SK-N-SH (cell line): ENCODE measurements around the gene SLC25A21. TPM values are rescaled to one million over a fixed set of nuclear protein-coding genes. Genes with fewer than 3 reads are reported as not detected.

Experiments used
- CTCF ChIA-PET: fragments of 300-600, 350-600 bp; formaldehyde crosslinking; extraction: SDS; loops from one replicate; lab custom pipeline; 2021; lab: Yijun Ruan, JAX
- POLR2A ChIA-PET: fragments of 350-600 bp; sonication (Branson Sonifier 250); formaldehyde crosslinking; extraction: SDS; loops from one replicate; lab custom pipeline; 2020; ENCODE audit warnings: antibody characterized with exemption, inconsistent platforms; lab: Yijun Ruan, JAX
- DNase-seq: peaks from one replicate; pipeline ENCODE4 v3.0.0; 2012
- H2AFZ ChIP-seq: fragments of 200-600 bp; sonication (generic); 2 replicates; pipeline ENCODE4 v1.8.1; 2016; ENCODE audit warnings: antibody characterized with exemption, mild to moderate bottlenecking, low read depth
- H3F3A ChIP-seq: fragments of 200-600 bp; sonication (generic); replicated peaks from 2 replicates; pipeline ENCODE3; 2016; ENCODE audit warnings: antibody characterized with exemption, mild to moderate bottlenecking; ENCODE audit not compliant: insufficient read depth
- H3K27ac ChIP-seq, 2 experiments: fragments of 200-500 bp in 1 of 2; fragments of 200-600 bp in 1 of 2; sonication (Bioruptor generic) in 1 of 2; sonication (generic), shearing (Covaris generic) in 1 of 2; 2 replicates each; pipeline versions ENCODE4 v1.5.1 to v1.6.1; 2014 to 2016; ENCODE audit warnings: low read depth in 2 of 2, inconsistent platforms in 1 of 2, low read length in 1 of 2, mild to moderate bottlenecking in 1 of 2, mixed read lengths in 1 of 2
- H3K27me3 ChIP-seq: fragments of 200-600 bp; sonication (generic), shearing (Covaris generic); 2 replicates; pipeline ENCODE4 v1.6.1; 2016; ENCODE audit warnings: mixed run types; ENCODE audit not compliant: insufficient read depth
- H3K36me3 ChIP-seq, 2 experiments: fragments of 200-500 bp in 1 of 2; fragments of 200-600 bp in 1 of 2; sonication (Bioruptor generic) in 1 of 2; sonication (generic) in 1 of 2; replicated peaks in 1 of 2; 2 replicates each; pipeline versions ENCODE3 to v1.5.1; 2014 to 2016; ENCODE audit warnings: low read length in 1 of 2, mild to moderate bottlenecking in 1 of 2; ENCODE audit not compliant: insufficient read depth in 2 of 2, control insufficient read depth in 1 of 2
- H3K4me1 ChIP-seq, 2 experiments: fragments of 200-500 bp in 1 of 2; fragments of 200-600 bp in 1 of 2; sonication (Bioruptor generic) in 1 of 2; sonication (generic), shearing (Covaris generic) in 1 of 2; 2 replicates each; pipeline versions ENCODE4 v1.5.1 to v1.6.1; 2014 to 2016; ENCODE audit warnings: low read depth in 1 of 2, low read length in 1 of 2, mixed run types in 1 of 2; ENCODE audit not compliant: insufficient read depth in 2 of 2, control insufficient read depth in 1 of 2
- H3K4me2 ChIP-seq: fragments of 200-600 bp; sonication (generic), shearing (Covaris generic); 2 replicates; pipeline ENCODE4 v1.6.1; 2017; ENCODE audit warnings: mixed run types
- H3K4me3 ChIP-seq, 2 experiments: fragments of 200-500 bp in 1 of 2; fragments of 200-600 bp in 1 of 2; sonication (Bioruptor generic) in 1 of 2; sonication (generic), shearing (Covaris generic) in 1 of 2; 2 replicates each; pipeline versions ENCODE4 v1.5.1 to v1.8.1; 2014 to 2016; ENCODE audit warnings: low read depth in 2 of 2, inconsistent platforms in 1 of 2, low read length in 1 of 2, mild to moderate bottlenecking in 1 of 2, mixed read lengths in 1 of 2, moderate library complexity in 1 of 2
- H3K79me2 ChIP-seq: fragments of 200-600 bp; sonication (generic); 2 replicates; pipeline ENCODE4 v1.8.1; 2017; ENCODE audit warnings: mild to moderate bottlenecking; ENCODE audit not compliant: insufficient read depth
- H3K9ac ChIP-seq: fragments of 200-600 bp; sonication (generic); 2 replicates; pipeline ENCODE4 v1.6.1; 2017; ENCODE audit warnings: mixed run types
- H3K9me2 ChIP-seq: fragments of 200-600 bp; sonication (generic); 2 replicates; pipeline ENCODE4 v1.6.1; 2017; ENCODE audit warnings: mixed run types
- H3K9me3 ChIP-seq: fragments of 200-600 bp; sonication (generic); 2 replicates; pipeline ENCODE4 v1.6.1; 2017; ENCODE audit warnings: mixed run types, mild to moderate bottlenecking, moderate library complexity
- H4K20me1 ChIP-seq: fragments of 200-600 bp; sonication (generic); 2 replicates; pipeline ENCODE4 v1.6.1; 2017; ENCODE audit warnings: mild to moderate bottlenecking, mixed run types; ENCODE audit not compliant: insufficient read depth
- EP300 ChIP-seq, 2 experiments: IDR thresholded peaks; 2 replicates each; pipeline versions ENCODE4 v1.4.0 to v1.6.1; 2012; ENCODE audit warnings: borderline replicate concordance in 1 of 2, low read depth in 1 of 2, low read length in 1 of 2
- EZH2phosphoT487 ChIP-seq: fragments of 200-600 bp; sonication (generic); IDR thresholded peaks from 2 replicates; pipeline ENCODE4 v1.6.1; 2017; ENCODE audit warnings: low read depth, mixed run types, mild to moderate bottlenecking, antibody characterized with exemption, moderate library complexity, borderline replicate concordance
- FOSL2 ChIP-seq: IDR thresholded peaks from 2 replicates; pipeline ENCODE4 v1.4.0; 2012; ENCODE audit warnings: low read depth, mild to moderate bottlenecking, moderate library complexity, borderline replicate concordance
- FOXM1 ChIP-seq: IDR thresholded peaks from 2 replicates; pipeline ENCODE4 v1.4.0; 2012; ENCODE audit warnings: low read depth, mild to moderate bottlenecking
- GABPA ChIP-seq: IDR thresholded peaks from 2 replicates; pipeline ENCODE4 v1.4.0; 2012; ENCODE audit warnings: low read depth, mild to moderate bottlenecking
- IRF3 ChIP-seq: fragments of 150-350 bp; IDR thresholded peaks from 2 replicates; pipeline ENCODE4 v1.6.1; 2016; ENCODE audit warnings: mild to moderate bottlenecking, low read depth, low read length
- MAX ChIP-seq: IDR thresholded peaks from 2 replicates; pipeline ENCODE4 v1.4.0; 2012; ENCODE audit warnings: low read depth
- MEF2A ChIP-seq: IDR thresholded peaks from 2 replicates; pipeline ENCODE4 v1.4.0; 2012; ENCODE audit warnings: low read depth, borderline replicate concordance
- MXI1 ChIP-seq: IDR thresholded peaks from 2 replicates; pipeline ENCODE4 v1.6.1; 2012; ENCODE audit warnings: mild to moderate bottlenecking, low read depth, low read length, improper control_type of control experiment
- NFIC ChIP-seq: IDR thresholded peaks from 2 replicates; pipeline ENCODE4 v1.4.0; 2012; ENCODE audit warnings: borderline replicate concordance
- NRF1 ChIP-seq: IDR thresholded peaks from 2 replicates; pipeline ENCODE4 v1.6.1; 2012; ENCODE audit warnings: low read depth, mild to moderate bottlenecking, low read length
- PBX3 ChIP-seq: IDR thresholded peaks from 2 replicates; pipeline ENCODE4; 2012
- POLR2AphosphoS5 ChIP-seq: IDR thresholded peaks from 2 replicates; pipeline ENCODE4 v1.6.1; 2012; ENCODE audit warnings: low read depth, low read length
- RAD21 ChIP-seq: IDR thresholded peaks from 2 replicates; pipeline ENCODE4 v1.6.1; 2012; ENCODE audit warnings: mild to moderate bottlenecking, low read length
- REST ChIP-seq: IDR thresholded peaks from 2 replicates; pipeline ENCODE4 v1.6.1; 2012; ENCODE audit warnings: mild to moderate bottlenecking, low read depth, low read length, moderate library complexity
- SMC3 ChIP-seq: IDR thresholded peaks from 2 replicates; pipeline ENCODE4 v1.6.1; 2012; ENCODE audit warnings: low read depth, low read length, improper control_type of control experiment
- TAF1 ChIP-seq: IDR thresholded peaks from 2 replicates; pipeline ENCODE4 v1.6.1; 2012; ENCODE audit warnings: low read depth, mild to moderate bottlenecking, low read length, moderate library complexity, borderline replicate concordance
- TCF12 ChIP-seq: IDR thresholded peaks from 2 replicates; pipeline ENCODE4 v1.4.0; 2012
- TEAD4 ChIP-seq: IDR thresholded peaks from 2 replicates; pipeline ENCODE4 v1.4.0; 2012; ENCODE audit warnings: mild to moderate bottlenecking, borderline replicate concordance; ENCODE audit not compliant: insufficient read depth
- USF1 ChIP-seq: IDR thresholded peaks from 2 replicates; pipeline ENCODE4 v1.4.0; 2012; ENCODE audit warnings: low read depth, borderline replicate concordance
- WGBS: methylation state at CpG from one replicate; pipeline ENCODE4 v1.1.6; 2017; ENCODE audit warnings: low lambda C conversion rate; 5-methylcytosine and 5-hydroxymethylcytosine counted together
- polyA plus RNA-seq, 3 experiments: library from polyadenylated mRNA; depleted of rRNA; stranded (reverse); fragments of >200 nt; gene quantifications; 2 replicates each; pipeline ENCODE4 v1.2.3, GENCODE V29; 2012

SLC25A21 gene
- polyA plus RNA-seq, 1 of the 3 experiments (the other 2 are of a cell fraction), result not detected

GRCh38 chr14:37202812-37203211 lies 30.4 kb upstream of the SLC25A21 start:
- POLR2A ChIA-PET, result no interaction called here
- Histone ChIP-seq H2AFZ (no peak overlapping the region), H3K27me3 (no peaks in the 10 kb centered on the region), H3K9me3 (no peaks in the 10 kb centered on the region), H3K79me2 (no peaks in the 10 kb centered on the region), H3K4me1 (no peaks in the 10 kb centered on the region), H3K4me3 (no peak overlapping the region), H3K9ac (no peak overlapping the region), H3K27ac (no peak overlapping the region), H3K36me3 (no peaks in the 10 kb centered on the region), H3K4me2 (no peak overlapping the region), H4K20me1 (no peaks in the 10 kb centered on the region), H3F3A (no peaks in the 10 kb centered on the region)
- CTCF ChIA-PET, result no interaction called here
- no peak for DNase-seq
- no peak for TF ChIP-seq NRF1
- no peak for TF ChIP-seq MAX
- TF ChIP-seq GABPA, result no peak
- TF ChIP-seq MXI1, result no peak
- TF ChIP-seq NFIC, result no peak
- no peak for TF ChIP-seq EP300 (IDR thresholded peaks at IDR 0.05; ENCODE audit: borderline replicate concordance in 1 of 2, low read depth in 1 of 2, low read length in 1 of 2)
- TF ChIP-seq TCF12, result no peak
- TF ChIP-seq FOXM1, result no peak
- no peak for TF ChIP-seq IRF3
- no peak for TF ChIP-seq PBX3
- no peak for TF ChIP-seq FOSL2
- no peak for TF ChIP-seq SMC3
- no peak for TF ChIP-seq TEAD4
- TF ChIP-seq, all 33 proteins: peak for 0
- 8% methylated on average over 2 of the region's 2 CpGs for WGBS
- no peaks in the 10 kb centered on the region for H3K9me2 ChIP-seq

- Histone ChIP-seq H3K4me3 (no peak overlapping the region), H3K9me2 (no peaks in the 10 kb centered on the region), H3K27me3 (no peaks in the 10 kb centered on the region), H3K79me2 (no peaks in the 10 kb centered on the region), H3K4me1 (no peaks in the 10 kb centered on the region), H3K27ac (no peak overlapping the region), H3K4me2 (no peak overlapping the region), H2AFZ (no peak overlapping the region), H4K20me1 (no peaks in the 10 kb centered on the region), H3F3A (no peaks in the 10 kb centered on the region), H3K9me3 (no peaks in the 10 kb centered on the region), H3K36me3 (no peaks in the 10 kb centered on the region), H3K9ac (no peak overlapping the region)
- POLR2A ChIA-PET, result no interaction called here
- CTCF ChIA-PET, result interaction anchor here (0.6 kb wide), 1 partner anchor 786 kb away, joined by 3 read pairs; no protein-coding TSS in a partner anchor
- no peak for DNase-seq
- 5% methylated on average over 2 of the region's 2 CpGs for whole genome bisulfite sequencing
- TF ChIP-seq EZH2phosphoT487, result no peak
- TF ChIP-seq GABPA, result no peak
- no peak for TF ChIP-seq POLR2AphosphoS5
- no peak for TF ChIP-seq USF1
- TF ChIP-seq SMC3, result no peak
- no peak for TF ChIP-seq FOXM1
- no peak for TF ChIP-seq EP300 (IDR thresholded peaks at IDR 0.05; ENCODE audit: borderline replicate concordance in 1 of 2, low read depth in 1 of 2, low read length in 1 of 2)
- TF ChIP-seq NFIC, result no peak
- no peak for TF ChIP-seq FOSL2
- TF ChIP-seq PBX3, result no peak
- no peak for TF ChIP-seq MEF2A
- TF ChIP-seq RAD21, result no peak
- no peak for TF ChIP-seq REST
- no peak for TF ChIP-seq TAF1
- no peak for TF ChIP-seq MXI1
These were observed 29.9 kb upstream of the SLC25A21 start for GRCh38 chr14:37202265-37202664.
